Spleen (tissue), 7 donors: Measurements from ENCODE around the gene TRIM3.

Source experiments
- CTCF ChIP-seq, 11 experiments: fragments of 200-600 bp in 7 of 11; fragments of 450-650 bp in 4 of 11; sonication (generic) in 4 of 11; IDR thresholded peaks in 8 of 11; conservative IDR thresholded peaks in 3 of 11; 1 replicate in 7 of 11; 2 replicates in 4 of 11; pipeline versions ENCODE4 v1.4.0 to v1.8.0; 2016 to 2021; ENCODE audit warnings: antibody characterized with exemption in 11 of 11, inconsistent platforms in 4 of 11, mild to moderate bottlenecking in 1 of 11
- POLR2A ChIP-seq, 3 donors: fragments of 450-650 bp; IDR thresholded peaks; one replicate each; pipeline ENCODE4 v1.5.1; 2017; ENCODE audit warnings: antibody characterized with exemption in 3 of 3, mild to moderate bottlenecking in 1 of 3
- POLR2AphosphoS5 ChIP-seq, 3 donors: sonication (generic); formaldehyde crosslinking; IDR thresholded peaks; one replicate each; pipeline ENCODE4 v1.5.1; 2017; ENCODE audit warnings: antibody characterized with exemption in 3 of 3
- donor health status: DM: no; HTN: no; CAD: no; lungs with moderate emphysema.
- donor health status: DM: no; HTN: no; CAD: no.
- donor health status: DM: no; HTN: no; CAD: no.

GRCh38 chr11:6413791-6414201 is 59.9 kb downstream of the TRIM3 start:
- TF ChIP-seq POLR2A (IDR thresholded peaks at IDR 0.05) (no peak), CTCF (IDR thresholded peaks at IDR 0.05 in 8 of 11, conservative IDR thresholded peaks at IDR 0.05 in 3 of 11) (no peak), POLR2AphosphoS5 (IDR thresholded peaks at IDR 0.05) (no peak)
